Stimulated activated naive CD8-positive, alpha-beta T cell treated with anti-CD3 and anti-CD28 coated beads, Interleukin-15, amount 100 ng/mL, for 72 hours (primary cell): ENCODE measurements around the gene CPSF4L.

Source experiments
- ATAC-seq: fragments of 150-1000 bp; cut with Tn5 transposase; 2 replicates; pipeline ENCODE4 v1.10.0; 2021; ENCODE audit warnings: mild to moderate bottlenecking, moderate library complexity
- DNase-seq, 2 donors: peaks; one replicate each; pipeline ENCODE4 v3.0.0; 2021 to 2022
- H3K27ac Mint-ChIP-seq, 2 donors: one replicate each; pipeline ENCODE4 v1.8.0; 2022; ENCODE audit warnings: mild to moderate bottlenecking in 2 of 2, mixed read lengths in 2 of 2, moderate library complexity in 2 of 2
- H3K27me3 Mint-ChIP-seq: one replicate; pipeline ENCODE4 v1.8.0; 2022; ENCODE audit warnings: mixed read lengths
- H3K4me1 Mint-ChIP-seq: one replicate; pipeline ENCODE4 v1.8.0; 2022; ENCODE audit warnings: mild to moderate bottlenecking, mixed read lengths
- H3K4me3 Mint-ChIP-seq, 2 donors: one replicate each; pipeline ENCODE4 v1.8.0; 2022; ENCODE audit warnings: mild to moderate bottlenecking in 2 of 2, mixed read lengths in 2 of 2, moderate library complexity in 1 of 2
- H3K9me3 Mint-ChIP-seq, 2 donors: one replicate each; pipeline ENCODE4 v1.8.0; 2022; ENCODE audit warnings: mixed read lengths in 2 of 2

Gene CPSF4L

GRCh38 chr17:73293031-73293430 is 31.4 kb upstream of the CPSF4L start:
- Mint-ChIP-seq H3K27me3 (peaks cover 17% of the 10 kb centered on the region), H3K4me1 (peaks cover 21% of the 10 kb centered on the region), H3K9me3 (no peaks in the 10 kb centered on the region), H3K4me3 (no peak overlapping the region), H3K27ac (peak overlapping the region in 1 of 2 donors; percentile 78)
- no peak for DNase-seq
- no peak for ATAC-seq

DNA sequence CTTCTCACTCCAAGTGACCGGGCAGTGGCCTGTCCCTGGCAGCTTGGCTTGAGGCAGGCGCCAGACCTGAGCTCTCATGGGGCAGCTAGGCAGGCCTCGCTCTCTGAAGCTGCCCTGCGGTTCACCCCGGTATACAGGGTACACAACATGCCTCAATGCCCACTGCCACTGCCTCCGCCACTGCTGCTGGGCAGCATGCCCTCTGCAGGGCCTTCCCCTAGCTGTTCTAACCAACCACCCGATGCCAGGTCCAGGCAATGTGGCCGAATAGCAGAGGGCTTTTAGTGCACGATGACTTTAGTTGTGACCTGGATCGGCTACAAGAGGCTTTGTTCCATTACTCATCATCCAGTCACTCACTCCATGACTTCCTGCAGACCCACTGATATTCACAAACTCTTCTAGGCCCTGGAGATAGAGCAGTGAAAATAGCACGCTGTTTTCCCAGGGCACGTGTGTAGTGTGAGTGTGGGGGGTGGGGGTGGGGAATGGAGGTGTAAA is 30.4 kb upstream of the CPSF4L start:
- H3K4me1 Mint-ChIP-seq: peaks cover 19% of the 10 kb centered on the region
- H3K27ac Mint-ChIP-seq: no peak overlapping the region
- no peak for DNase-seq
- H3K9me3 Mint-ChIP-seq: no peaks in the 10 kb centered on the region
- no peak overlapping the region for H3K4me3 Mint-ChIP-seq
- no peak for ATAC-seq
- peaks cover 17% of the 10 kb centered on the region for H3K27me3 Mint-ChIP-seq

GRCh38 chr17:73291260-73291801 is 29.7 kb upstream of the CPSF4L start:
- peak overlapping the region in 1 of 2 donors; percentile 24 for H3K27ac Mint-ChIP-seq
- peaks cover 19% of the 10 kb centered on the region for H3K4me1 Mint-ChIP-seq
- ATAC-seq (peak; percentile 59), DNase-seq (no peak)
- H3K4me3 Mint-ChIP-seq: no peak overlapping the region
- H3K27me3 Mint-ChIP-seq: peaks cover 17% of the 10 kb centered on the region
- no peaks in the 10 kb centered on the region for H3K9me3 Mint-ChIP-seq

DNA sequence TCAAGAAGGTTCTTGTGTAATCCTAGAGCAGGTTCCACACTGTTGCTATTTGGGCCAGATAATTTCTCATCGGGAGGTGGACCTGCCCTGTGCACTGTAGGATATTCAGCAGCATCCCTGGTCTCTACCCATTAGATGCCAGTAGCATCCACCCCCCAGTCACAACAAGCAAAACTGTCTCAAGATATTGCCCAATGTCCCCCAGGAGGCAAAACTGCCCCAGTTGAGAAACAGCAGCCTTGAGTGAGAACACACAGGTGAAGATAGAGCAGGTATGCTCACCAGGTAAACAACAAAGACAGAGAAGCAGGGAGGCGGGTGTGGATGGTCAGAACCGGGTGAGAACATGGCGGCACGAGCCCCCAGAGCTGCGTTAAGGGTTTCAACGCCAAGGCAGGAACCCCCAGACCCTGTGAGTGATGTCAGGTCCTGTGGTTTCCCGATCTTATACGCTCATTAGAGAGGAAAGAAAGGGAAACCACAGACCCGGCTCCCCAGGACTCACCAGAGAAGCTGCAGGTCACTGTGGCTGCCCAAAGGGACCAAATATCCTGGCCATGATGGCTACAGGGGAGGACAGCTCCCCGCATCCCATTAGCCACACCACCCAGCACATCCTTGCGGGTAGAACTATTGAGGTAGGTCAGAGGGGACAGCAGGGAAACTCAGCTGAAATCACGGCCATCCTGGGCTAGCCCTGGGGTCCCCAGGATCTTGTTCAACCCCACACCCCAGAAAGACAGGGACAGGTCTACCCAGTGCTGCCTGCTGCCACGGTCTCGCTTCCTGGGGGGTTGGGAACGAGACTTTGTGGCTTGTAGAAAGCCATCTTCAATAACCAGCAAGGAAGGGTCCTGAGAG is 28.9 kb upstream of the CPSF4L start:
- Mint-ChIP-seq H3K4me1 (peaks cover 19% of the 10 kb centered on the region), H3K4me3 (no peak overlapping the region), H3K9me3 (no peaks in the 10 kb centered on the region), H3K27me3 (peaks cover 17% of the 10 kb centered on the region), H3K27ac (peak overlapping the region in 1 of 2 donors; percentile 24)
- ATAC-seq (peak; percentile 44), DNase-seq (no peak)

- Mint-ChIP-seq H3K4me1 (peaks cover 19% of the 10 kb centered on the region), H3K4me3 (no peak overlapping the region), H3K27me3 (peaks cover 17% of the 10 kb centered on the region), H3K9me3 (no peaks in the 10 kb centered on the region), H3K27ac (peak overlapping the region in 1 of 2 donors; percentile 37)
- DNase-seq (no peak), ATAC-seq (no peak)
Observed at GRCh38 chr17:73289549-73290254, 28.0 kb upstream of the CPSF4L start.

- no peak for DNase-seq
- Mint-ChIP-seq H3K4me3 (no peak overlapping the region), H3K27me3 (peaks cover 17% of the 10 kb centered on the region), H3K4me1 (peaks cover 19% of the 10 kb centered on the region), H3K27ac (peak overlapping the region in 1 of 2 donors; percentile 94), H3K9me3 (no peaks in the 10 kb centered on the region)
- no peak for ATAC-seq
Observed at GRCh38 chr17:73288534-73289302, 27.0 kb upstream of the CPSF4L start.

- no peak overlapping the region for H3K27ac Mint-ChIP-seq
- no peaks in the 10 kb centered on the region for H3K9me3 Mint-ChIP-seq
- H3K4me3 Mint-ChIP-seq: no peak overlapping the region
- H3K4me1 Mint-ChIP-seq: peaks cover 17% of the 10 kb centered on the region
- peaks cover 10% of the 10 kb centered on the region for H3K27me3 Mint-ChIP-seq
- DNase-seq (no peak), ATAC-seq (no peak)
Observed at GRCh38 chr17:73286863-73287296, 25.2 kb upstream of the CPSF4L start.

DNA sequence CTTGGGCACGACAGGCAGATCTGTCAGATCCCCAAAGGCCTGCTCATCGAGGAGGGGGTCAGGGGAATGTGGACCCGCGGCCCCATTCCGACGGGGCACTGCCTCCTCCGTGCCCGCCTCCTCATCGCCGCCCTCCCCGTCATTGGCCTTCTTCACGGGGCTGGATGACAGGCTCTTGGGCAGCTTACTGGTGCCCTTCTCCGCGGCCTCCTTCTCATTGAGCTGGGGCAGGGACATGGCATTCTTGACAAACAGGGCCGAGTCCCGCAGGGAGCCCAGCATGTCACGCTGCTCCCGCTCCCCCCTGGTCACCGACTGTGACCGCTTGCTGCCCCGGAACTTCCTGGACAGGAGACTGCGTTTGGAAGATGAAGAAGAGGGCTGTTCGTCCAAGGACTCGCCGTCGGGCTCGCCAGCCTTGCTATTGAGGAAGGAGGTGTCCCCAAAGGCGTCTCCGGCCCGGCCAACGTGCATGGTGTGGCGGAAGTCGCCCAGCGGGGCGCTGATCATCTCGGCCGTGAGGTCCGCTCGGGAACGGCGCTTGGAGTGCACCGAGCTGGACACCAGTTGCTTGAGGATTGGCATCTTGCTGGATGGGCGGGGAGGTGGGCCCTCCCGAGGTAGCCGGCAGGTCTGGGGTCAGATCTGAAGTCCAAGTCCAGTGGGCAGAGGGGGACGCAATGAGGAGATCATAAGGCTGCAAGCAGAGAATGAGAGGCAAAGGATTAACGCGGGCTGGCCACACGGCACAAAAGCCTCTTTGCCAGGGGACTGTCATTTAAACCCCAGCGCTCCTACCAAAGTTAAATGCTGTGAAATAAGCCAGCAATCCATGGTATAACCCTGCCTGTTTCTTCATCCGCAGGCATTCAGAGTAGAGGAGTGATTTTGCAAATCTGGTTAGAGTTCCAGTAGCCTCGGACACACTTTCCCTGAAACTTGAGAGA is 24.5 kb upstream of the CPSF4L start:
- H3K27me3 Mint-ChIP-seq: peaks cover 10% of the 10 kb centered on the region
- no peak overlapping the region for H3K4me3 Mint-ChIP-seq
- ATAC-seq (no peak), DNase-seq (no peak)
- no peak overlapping the region for H3K27ac Mint-ChIP-seq
- no peaks in the 10 kb centered on the region for H3K9me3 Mint-ChIP-seq
- peaks cover 11% of the 10 kb centered on the region for H3K4me1 Mint-ChIP-seq

GRCh38 chr17:73285603-73285908 is 23.9 kb upstream of the CPSF4L start:
- ATAC-seq: peak; percentile 19
- Mint-ChIP-seq H3K4me3 (no peak overlapping the region), H3K9me3 (no peaks in the 10 kb centered on the region), H3K27me3 (peaks cover 7% of the 10 kb centered on the region), H3K4me1 (peaks cover 4% of the 10 kb centered on the region), H3K27ac (no peak overlapping the region)
- DNase-seq: no peak

DNA sequence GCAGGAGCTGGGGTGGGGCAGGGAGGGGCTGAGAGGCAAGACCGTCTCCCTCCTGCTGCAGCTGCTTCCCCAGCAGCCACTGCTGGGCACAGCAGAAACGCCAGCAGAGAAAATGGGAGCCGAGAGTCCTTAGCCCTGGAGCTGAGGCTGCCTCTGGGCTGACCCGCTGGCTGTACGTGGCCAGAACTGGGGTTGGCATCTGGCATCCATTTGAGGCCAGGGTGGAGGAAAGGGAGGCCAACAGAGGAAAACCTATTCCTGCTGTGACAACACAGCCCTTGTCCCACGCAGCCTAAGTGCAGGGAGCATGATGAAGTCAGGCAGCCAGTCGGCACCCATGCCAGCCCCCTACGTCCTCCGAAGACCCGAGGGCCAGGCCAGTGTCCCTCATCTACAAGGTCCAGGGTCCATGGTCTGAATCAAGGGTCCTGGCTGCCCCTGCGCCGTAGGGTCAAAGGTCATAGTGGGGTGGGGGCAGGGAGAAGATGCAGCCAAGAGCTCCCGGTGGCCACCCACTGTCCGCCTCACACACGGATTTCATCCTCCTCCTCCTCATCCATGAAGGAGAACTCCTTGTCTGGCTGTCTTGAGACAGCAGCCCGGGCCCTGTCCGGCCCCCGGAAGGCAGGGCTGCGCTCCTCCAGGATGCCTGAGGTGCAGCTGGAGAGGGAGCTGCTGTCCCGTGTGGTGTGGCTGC is 23.4 kb upstream of the CPSF4L start:
- H3K27me3 Mint-ChIP-seq: peaks cover 2% of the 10 kb centered on the region
- no peak overlapping the region for H3K27ac Mint-ChIP-seq
- ATAC-seq (peak; percentile 18), DNase-seq (no peak)
- no peak overlapping the region for H3K4me3 Mint-ChIP-seq
- H3K9me3 Mint-ChIP-seq: no peaks in the 10 kb centered on the region
- H3K4me1 Mint-ChIP-seq: no peaks in the 10 kb centered on the region

DNA sequence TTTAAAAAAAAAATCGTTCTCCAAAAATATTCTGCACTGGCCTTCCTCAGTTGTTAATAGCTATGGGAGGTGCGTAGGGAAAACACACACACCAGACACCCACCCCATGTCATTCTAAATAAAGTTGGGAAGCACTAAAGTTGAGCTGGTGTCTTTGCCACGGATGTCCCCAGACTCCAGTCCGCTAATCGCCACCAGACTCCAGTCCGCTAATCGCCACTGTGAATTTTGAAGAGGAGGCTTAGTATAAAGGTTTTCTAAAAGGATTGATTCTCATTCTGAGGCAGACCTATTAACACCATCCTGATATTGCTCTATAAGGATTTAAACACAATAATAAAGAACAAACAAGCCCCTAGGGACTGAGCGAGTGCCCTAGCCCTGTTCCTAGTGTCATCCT is 22.7 kb upstream of the CPSF4L start:
- H3K27me3 Mint-ChIP-seq: no peaks in the 10 kb centered on the region
- DNase-seq: no peak
- no peak for ATAC-seq
- H3K9me3 Mint-ChIP-seq: no peaks in the 10 kb centered on the region
- H3K27ac Mint-ChIP-seq: no peak overlapping the region
- no peak overlapping the region for H3K4me3 Mint-ChIP-seq
- no peaks in the 10 kb centered on the region for H3K4me1 Mint-ChIP-seq

DNA sequence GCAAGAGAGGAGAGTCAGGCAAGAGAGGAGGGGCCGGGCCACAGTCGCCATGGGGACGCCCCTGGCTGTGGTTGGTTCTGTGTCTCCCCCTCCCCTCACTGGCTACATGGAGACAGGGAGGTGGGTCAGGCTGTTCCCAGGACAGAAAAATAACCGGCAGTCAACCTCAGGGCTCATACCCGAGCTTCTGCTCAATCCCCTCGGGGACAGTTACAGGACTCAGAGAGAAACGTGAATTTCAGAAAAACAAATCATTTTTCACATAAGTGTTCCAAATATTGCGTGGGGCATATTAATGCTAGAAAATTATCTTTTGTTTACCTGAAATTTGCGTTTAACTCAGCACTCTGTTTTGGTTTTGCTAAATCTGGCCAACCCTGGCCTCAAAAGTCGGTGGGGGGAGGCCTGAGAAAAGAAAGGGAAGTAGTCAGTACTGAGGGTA is 22.2 kb upstream of the CPSF4L start:
- Mint-ChIP-seq H3K4me3 (no peak overlapping the region), H3K4me1 (no peaks in the 10 kb centered on the region), H3K27ac (no peak overlapping the region), H3K9me3 (no peaks in the 10 kb centered on the region), H3K27me3 (no peaks in the 10 kb centered on the region)
- DNase-seq: no peak
- ATAC-seq: no peak

DNA sequence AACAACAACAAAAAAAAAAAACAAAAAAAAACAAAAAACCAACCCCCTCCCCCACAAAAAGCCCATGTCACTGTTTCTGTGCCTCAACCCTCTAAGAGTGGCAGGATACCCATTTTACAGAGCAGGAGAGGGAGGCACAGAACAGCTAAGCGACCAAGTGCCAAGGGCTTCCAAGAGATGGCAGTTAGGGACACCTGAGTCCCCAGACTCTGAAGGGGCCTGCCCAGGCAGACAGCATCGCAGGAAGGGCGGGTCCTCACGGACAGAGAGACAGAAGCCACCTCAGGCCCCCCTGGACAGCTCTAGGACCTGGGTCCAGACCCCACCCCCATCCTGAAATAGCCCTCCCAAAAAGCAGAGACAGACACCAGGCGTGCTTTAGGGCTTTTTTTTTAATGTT is 21.6 kb upstream of the CPSF4L start:
- DNase-seq (no peak), ATAC-seq (no peak)
- H3K4me3 Mint-ChIP-seq: no peak overlapping the region
- no peak overlapping the region for H3K27ac Mint-ChIP-seq
- H3K9me3 Mint-ChIP-seq: no peaks in the 10 kb centered on the region
- H3K4me1 Mint-ChIP-seq: no peaks in the 10 kb centered on the region
- no peaks in the 10 kb centered on the region for H3K27me3 Mint-ChIP-seq

DNA sequence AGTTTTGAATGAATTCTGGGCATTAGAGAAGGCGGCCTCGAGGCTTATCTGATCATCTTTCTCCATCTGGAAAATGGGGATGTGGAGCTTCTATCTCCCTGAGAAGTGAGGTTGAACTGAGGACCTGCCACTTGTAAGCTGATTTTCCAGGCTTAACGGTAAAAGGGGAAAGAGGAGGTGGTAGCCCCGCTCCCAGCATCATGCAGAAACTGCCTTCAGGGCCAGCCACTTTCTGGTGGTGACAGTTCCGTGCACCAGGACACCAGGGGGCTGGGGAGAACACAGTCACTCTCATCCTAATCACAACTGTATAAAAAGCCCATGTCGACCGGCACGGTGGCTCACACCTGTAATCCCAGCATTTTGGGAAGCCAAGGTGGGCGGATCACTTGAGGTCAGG is 20.9 kb upstream of the CPSF4L start:
- DNase-seq (no peak), ATAC-seq (no peak)
- H3K27ac Mint-ChIP-seq: no peak overlapping the region
- H3K4me3 Mint-ChIP-seq: no peak overlapping the region
- H3K4me1 Mint-ChIP-seq: no peaks in the 10 kb centered on the region
- no peaks in the 10 kb centered on the region for H3K27me3 Mint-ChIP-seq
- no peaks in the 10 kb centered on the region for H3K9me3 Mint-ChIP-seq
